HepG2 (cell line): ENCODE data around the gene RAB40C. TPM values are rescaled to one million over a fixed set of nuclear protein-coding genes. Genes with fewer than 3 reads are reported as not detected.

Source experiments
- ARID5B ChIP-seq: IDR thresholded peaks from 2 replicates; pipeline ENCODE4 v1.4.0; 2020; ENCODE audit warnings: mild to moderate bottlenecking, missing genetic modification reagents
- EP300 ChIP-seq, 3 experiments: sonication (generic) in 1 of 3; formaldehyde crosslinking in 1 of 3; IDR thresholded peaks; 2 replicates each; pipeline versions ENCODE4 v1.5.1 to v1.6.1; 2011 to 2020; ENCODE audit warnings: low read depth in 2 of 3, low read length in 2 of 3, borderline replicate concordance in 1 of 3, improper control_type of control experiment in 1 of 3, mild to moderate bottlenecking in 1 of 3, missing genetic modification reagents in 1 of 3, moderate library complexity in 1 of 3
- HOXA5 ChIP-seq: sonication (generic); formaldehyde crosslinking; IDR thresholded peaks from 2 replicates; pipeline ENCODE4 v1.4.0; 2020; ENCODE audit warnings: missing genetic modification reagents
- KDM6A ChIP-seq: IDR thresholded peaks from 2 replicates; pipeline ENCODE4 v1.6.1; 2016; ENCODE audit warnings: low read depth
- MEIS2 ChIP-seq: sonication (generic); formaldehyde crosslinking; IDR thresholded peaks from 2 replicates; pipeline ENCODE4 v1.9.0; 2021; ENCODE audit warnings: mild to moderate bottlenecking, missing genetic modification reagents
- PRDM10 ChIP-seq: sonication (generic); formaldehyde crosslinking; IDR thresholded peaks from 2 replicates; pipeline ENCODE4 v1.4.0; 2020; ENCODE audit warnings: low read depth, missing genetic modification reagents
- RBFOX2 ChIP-seq: fragments of 200-400 bp; formaldehyde crosslinking; IDR thresholded peaks from 2 replicates; pipeline ENCODE4 v1.6.1; 2017; ENCODE audit warnings: low read depth, mild to moderate bottlenecking, low read length
- SCMH1 ChIP-seq: sonication (generic); formaldehyde crosslinking; IDR thresholded peaks from 2 replicates; pipeline ENCODE4 v1.9.0; 2021; ENCODE audit warnings: missing genetic modification reagents, mild to moderate bottlenecking, borderline replicate concordance
- SKIL ChIP-seq: sonication (generic); formaldehyde crosslinking; IDR thresholded peaks from 2 replicates; pipeline ENCODE4 v1.8.0; 2022; ENCODE audit warnings: missing genetic modification reagents, mild to moderate bottlenecking, moderate library complexity, borderline replicate concordance
- TEAD3 ChIP-seq: optimal IDR thresholded peaks from 2 replicates; pipeline ENCODE3; 2016; ENCODE audit warnings: borderline replicate concordance
- ZBTB7B ChIP-seq: sonication (generic); formaldehyde crosslinking; IDR thresholded peaks from 2 replicates; pipeline ENCODE4 v1.4.0; 2020; ENCODE audit warnings: missing genetic modification reagents
- ZNF337 ChIP-seq: sonication (generic); formaldehyde crosslinking; IDR thresholded peaks from 2 replicates; pipeline ENCODE4 v1.5.1; 2020; ENCODE audit warnings: missing genetic modification reagents, low read depth, mild to moderate bottlenecking, borderline replicate concordance
- ZNF883 ChIP-seq: sonication (generic); formaldehyde crosslinking; IDR thresholded peaks from 2 replicates; pipeline ENCODE4 v1.5.1; 2020; ENCODE audit warnings: mild to moderate bottlenecking, missing genetic modification reagents; ENCODE audit errors: not compliant biosample characterization
- polyA plus RNA-seq, 8 experiments: library from polyadenylated mRNA; depleted of rRNA in 3 of 8; stranded (reverse) in 7 of 8; unstranded in 1 of 8; fragments of >200 nt; fragmentation: Illumina TruSeq in 4 of 8; extraction: Trizol in 4 of 8; gene quantifications; 2 replicates each; pipeline versions ENCODE4 v1.2.1 to v1.2.3, GENCODE V29; 2011 to 2016; ENCODE audit warnings: low read depth in 4 of 8, missing spikeins in 1 of 8, mixed read lengths in 1 of 8; ENCODE audit not compliant: insufficient read depth in 1 of 8
- total RNA-seq, 5 experiments: library from RNA; depleted of rRNA; stranded (reverse); fragments of >200 nt; fragmentation: Illumina TruSeq; extraction: Trizol; gene quantifications; 2 replicates each; pipeline ENCODE4 v1.2.3, GENCODE V29; 2016; ENCODE audit warnings: low read depth in 1 of 5
- TF ChIP-seq, protein P1 (sequence below): sonication (generic); formaldehyde crosslinking; IDR thresholded peaks from 2 replicates; pipeline ENCODE4 v1.4.0; 2020; ENCODE audit warnings: missing genetic modification reagents, low read depth, mild to moderate bottlenecking, borderline replicate concordance

Gene RAB40C
- total and polyA plus RNA-seq, 2 of the 13 experiments (the other 11 are each of a cell fraction or from before 2014, with no cell fraction given): 7.7 to 11.5 TPM

DNA sequence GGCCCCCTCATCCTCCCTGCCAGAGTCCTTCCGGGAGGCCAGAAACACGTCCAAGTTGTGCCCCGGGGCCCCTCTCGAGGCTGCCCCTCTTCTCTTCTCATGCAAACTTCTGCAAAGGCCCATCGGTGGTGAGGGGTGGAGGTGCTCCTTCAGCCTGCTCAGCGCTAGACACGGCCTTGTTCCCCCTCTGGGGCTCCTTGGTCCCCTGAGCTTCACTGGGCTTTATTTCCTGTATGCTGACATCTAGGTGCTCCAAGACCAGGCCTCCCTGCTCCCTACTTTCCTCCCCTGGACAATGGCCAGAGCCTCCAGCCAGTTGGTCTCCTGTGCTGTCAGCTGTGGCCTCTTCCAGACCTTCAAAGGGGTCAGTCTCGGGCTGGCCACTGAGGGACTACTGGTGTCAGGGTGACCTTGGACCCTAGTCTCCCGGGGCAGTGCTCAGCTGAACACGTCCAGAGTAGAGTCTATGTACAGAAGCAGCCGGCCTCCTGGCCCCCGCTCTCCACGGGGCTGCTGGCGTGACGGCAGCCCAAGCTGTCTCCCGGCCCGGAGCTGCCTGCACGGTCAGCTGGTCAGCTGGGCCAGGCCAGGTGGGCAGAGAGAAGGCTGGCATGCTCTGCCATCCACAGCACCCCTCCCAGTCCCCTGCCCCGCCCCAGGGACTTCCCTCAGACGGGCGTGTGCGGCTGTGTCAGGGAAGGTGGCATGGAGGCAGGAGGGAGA lies 31.4 kb upstream of the RAB40C start (continued):
- peak in 1 of 2 experiments; percentile 40; a peak in 2 of 4 replicates for TF ChIP-seq EP300 (IDR thresholded peaks at IDR 0.05; ENCODE audit: low read depth in 2 of 2, low read length in 2 of 2)
- TF ChIP-seq EP300 (CRISPR knock-in tag; IDR thresholded peaks at IDR 0.05; ENCODE audit: borderline replicate concordance): no peak
- TF ChIP-seq SCMH1 (CRISPR knock-in tag): no peak
- peak; percentile 38; the same call in 1 of the 2 replicates for TF ChIP-seq RBFOX2
- TF ChIP-seq, protein P1, sequence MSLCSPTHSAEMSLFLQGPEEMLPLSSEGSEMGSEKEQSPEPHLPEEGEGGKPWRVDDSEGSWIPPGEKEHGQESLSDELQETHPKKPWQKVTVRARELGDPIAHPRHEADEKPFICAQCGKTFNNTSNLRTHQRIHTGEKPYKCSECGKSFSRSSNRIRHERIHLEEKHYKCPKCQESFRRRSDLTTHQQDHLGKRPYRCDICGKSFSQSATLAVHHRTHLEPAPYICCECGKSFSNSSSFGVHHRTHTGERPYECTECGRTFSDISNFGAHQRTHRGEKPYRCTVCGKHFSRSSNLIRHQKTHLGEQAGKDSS (CRISPR knock-in tag): peak; percentile 98
- TF ChIP-seq MEIS2: 0 out of 2 replicates have a peak, but pooled peaks have one; percentile 53
- peak; percentile 32 for TF ChIP-seq ZNF883
- TF ChIP-seq ZNF337 (CRISPR knock-in tag): peak; percentile 79; the same call in 1 of the 2 replicates
- peak; percentile 63; the same call in 1 of the 2 replicates for TF ChIP-seq PRDM10 (CRISPR knock-in tag)
- peak; percentile 83 for TF ChIP-seq ARID5B
- peak; percentile 52 for TF ChIP-seq TEAD3
- TF ChIP-seq SKIL (CRISPR knock-in tag): peak; percentile 93
- no peak for TF ChIP-seq HOXA5 (CRISPR knock-in tag)
- peak; percentile 91 for TF ChIP-seq ZBTB7B (CRISPR knock-in tag)
- peak; percentile 52; the same call in 1 of the 2 replicates for TF ChIP-seq KDM6A (CRISPR knock-in tag)
